OCI-LY1 (cell line): ENCODE data around the gene ZNF142.

Experiments used
- H2AFZ ChIP-seq: fragments of 200-600 bp; sonication (generic), shearing (Covaris generic); 2 replicates; pipeline ENCODE4 v1.6.0; 2014; ENCODE audit warnings: antibody characterized with exemption, mild to moderate bottlenecking, low read length
- H3F3A ChIP-seq: fragments of 200-600 bp; sonication (generic), shearing (Covaris generic); 2 replicates; pipeline ENCODE4 v1.6.0; 2014; ENCODE audit warnings: mild to moderate bottlenecking, antibody characterized with exemption, low read length, moderate library complexity; ENCODE audit not compliant: insufficient read depth
- H3K27ac ChIP-seq: fragments of 200-600 bp; sonication (generic); 2 replicates; pipeline ENCODE4 v1.5.1; 2014; ENCODE audit warnings: low read length, mixed run types, mild to moderate bottlenecking, low read depth; ENCODE audit not compliant: poor library complexity, severe bottlenecking
- H3K27me3 ChIP-seq: fragments of 200-600 bp; sonication (generic); 2 replicates; pipeline ENCODE4 v1.6.0; 2014; ENCODE audit warnings: antibody characterized with exemption, mild to moderate bottlenecking, low read length, moderate library complexity; ENCODE audit not compliant: insufficient read depth
- H3K36me3 ChIP-seq: fragments of 200-600 bp; sonication (generic); 2 replicates; pipeline ENCODE4 v1.6.1; 2014; ENCODE audit warnings: mild to moderate bottlenecking, antibody characterized with exemption, low read length, moderate library complexity, mixed read lengths; ENCODE audit not compliant: insufficient read depth
- H3K4me1 ChIP-seq: fragments of 200-600 bp; sonication (generic); 2 replicates; pipeline ENCODE4 v1.5.1; 2014; ENCODE audit warnings: mild to moderate bottlenecking, low read length, moderate library complexity; ENCODE audit not compliant: insufficient read depth, severe bottlenecking
- H3K4me2 ChIP-seq: fragments of 200-600 bp; sonication (generic), shearing (Covaris generic); 2 replicates; pipeline ENCODE4 v1.6.1; 2014; ENCODE audit warnings: low read length
- H3K4me3 ChIP-seq: fragments of 200-600 bp; sonication (generic); 2 replicates; pipeline ENCODE4 v1.5.1; 2014; ENCODE audit warnings: low read length, low read depth, mild to moderate bottlenecking, mixed read lengths; ENCODE audit not compliant: poor library complexity, severe bottlenecking
- H3K79me2 ChIP-seq: fragments of 200-600 bp; shearing (Covaris generic); 2 replicates; pipeline ENCODE4 v1.6.1; 2016; ENCODE audit warnings: mixed run types, low read length, mixed read lengths; ENCODE audit not compliant: insufficient read depth
- H3K9ac ChIP-seq: fragments of 200-600 bp; sonication (generic), shearing (Covaris generic); 2 replicates; pipeline ENCODE4 v1.6.1; 2014; ENCODE audit warnings: mild to moderate bottlenecking, low read length, mixed read lengths
- H3K9me2 ChIP-seq: fragments of 200-600 bp; sonication (generic), shearing (Covaris generic); 2 replicates; pipeline ENCODE4 v1.6.1; 2014; ENCODE audit warnings: low read depth, mild to moderate bottlenecking, low read length, mixed read lengths
- H3K9me3 ChIP-seq: fragments of 200-600 bp; shearing (Covaris generic); 2 replicates; pipeline ENCODE4 v1.6.1; 2014; ENCODE audit warnings: low read length, mixed read lengths
- H4K20me1 ChIP-seq: fragments of 200-600 bp; sonication (generic), shearing (Covaris generic); 2 replicates; pipeline ENCODE4 v1.6.0; 2016; ENCODE audit warnings: mild to moderate bottlenecking, low read length; ENCODE audit not compliant: insufficient read depth
- EZH2 ChIP-seq: fragments of 200-600 bp; sonication (generic), shearing (Covaris generic); IDR thresholded peaks from 2 replicates; pipeline ENCODE4 v1.8.0; 2017; ENCODE audit warnings: borderline replicate concordance, mixed run types, mild to moderate bottlenecking, antibody characterized with exemption, low read length, moderate library complexity, mixed read lengths
- TF ChIP-seq, protein P1 (sequence below): fragments of 200-600 bp; sonication (generic), shearing (Covaris generic); IDR thresholded peaks from 2 replicates; pipeline ENCODE4 v1.5.1; 2017; ENCODE audit warnings: mild to moderate bottlenecking, antibody characterized with exemption, low read length, moderate library complexity, mixed read lengths

The ZNF142 gene

GRCh38 chr2:218623366-218623705 is 36.1 kb downstream of the ZNF142 start:
- Histone ChIP-seq H3K9me3 (no peaks in the 10 kb centered on the region), H3K9me2 (no peaks in the 10 kb centered on the region), H3K36me3 (no peaks in the 10 kb centered on the region), H4K20me1 (no peaks in the 10 kb centered on the region), H3F3A (no peaks in the 10 kb centered on the region), H3K4me2 (no peak overlapping the region), H3K27ac (no peak overlapping the region), H3K27me3 (no peaks in the 10 kb centered on the region; the same call in 1 of the 2 replicates), H2AFZ (no peak overlapping the region), H3K4me3 (no peak overlapping the region), H3K9ac (no peak overlapping the region), H3K79me2 (no peaks in the 10 kb centered on the region), H3K4me1 (no peaks in the 10 kb centered on the region)
- no peak for TF ChIP-seq EZH2
- TF ChIP-seq, protein P1, sequence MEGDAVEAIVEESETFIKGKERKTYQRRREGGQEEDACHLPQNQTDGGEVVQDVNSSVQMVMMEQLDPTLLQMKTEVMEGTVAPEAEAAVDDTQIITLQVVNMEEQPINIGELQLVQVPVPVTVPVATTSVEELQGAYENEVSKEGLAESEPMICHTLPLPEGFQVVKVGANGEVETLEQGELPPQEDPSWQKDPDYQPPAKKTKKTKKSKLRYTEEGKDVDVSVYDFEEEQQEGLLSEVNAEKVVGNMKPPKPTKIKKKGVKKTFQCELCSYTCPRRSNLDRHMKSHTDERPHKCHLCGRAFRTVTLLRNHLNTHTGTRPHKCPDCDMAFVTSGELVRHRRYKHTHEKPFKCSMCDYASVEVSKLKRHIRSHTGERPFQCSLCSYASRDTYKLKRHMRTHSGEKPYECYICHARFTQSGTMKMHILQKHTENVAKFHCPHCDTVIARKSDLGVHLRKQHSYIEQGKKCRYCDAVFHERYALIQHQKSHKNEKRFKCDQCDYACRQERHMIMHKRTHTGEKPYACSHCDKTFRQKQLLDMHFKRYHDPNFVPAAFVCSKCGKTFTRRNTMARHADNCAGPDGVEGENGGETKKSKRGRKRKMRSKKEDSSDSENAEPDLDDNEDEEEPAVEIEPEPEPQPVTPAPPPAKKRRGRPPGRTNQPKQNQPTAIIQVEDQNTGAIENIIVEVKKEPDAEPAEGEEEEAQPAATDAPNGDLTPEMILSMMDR: no peak

DNA sequence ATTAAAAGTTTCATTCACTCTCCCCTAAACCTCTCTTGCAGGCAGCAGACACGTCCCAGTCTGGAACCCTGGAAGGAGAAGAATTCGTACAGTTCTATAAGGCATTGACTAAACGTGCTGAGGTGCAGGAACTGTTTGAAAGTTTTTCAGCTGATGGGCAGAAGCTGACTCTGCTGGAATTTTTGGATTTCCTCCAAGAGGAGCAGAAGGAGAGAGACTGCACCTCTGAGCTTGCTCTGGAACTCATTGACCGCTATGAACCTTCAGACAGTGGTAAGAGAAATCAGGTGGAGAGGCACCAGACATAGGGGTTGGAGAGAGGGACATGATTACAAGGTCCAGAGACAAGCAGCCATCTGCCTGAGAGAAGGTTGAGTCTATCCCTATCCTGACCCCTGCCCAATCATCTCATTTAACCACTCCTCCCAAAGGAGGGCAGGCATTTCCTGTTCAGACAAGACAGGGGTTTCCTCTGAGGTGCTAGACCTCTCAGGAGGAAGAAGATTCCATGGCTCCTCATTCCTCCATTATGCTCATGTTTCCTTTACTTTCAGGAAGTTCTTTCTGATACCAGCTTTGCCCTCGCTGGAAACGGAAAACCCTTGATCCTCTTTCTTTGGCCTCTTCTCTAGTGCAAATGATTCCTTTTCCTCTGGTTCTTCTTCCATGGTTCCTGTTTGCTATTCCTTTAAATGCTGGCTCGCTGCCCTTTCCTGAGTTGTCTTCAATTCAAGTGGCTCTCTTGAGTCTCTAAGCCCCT is 36.6 kb downstream of the ZNF142 start:
- Histone ChIP-seq H3K4me3 (no peak overlapping the region), H3K4me2 (no peak overlapping the region), H3K79me2 (no peaks in the 10 kb centered on the region), H3K36me3 (no peaks in the 10 kb centered on the region), H3F3A (no peaks in the 10 kb centered on the region), H4K20me1 (no peaks in the 10 kb centered on the region), H3K9me3 (no peaks in the 10 kb centered on the region), H2AFZ (no peak overlapping the region), H3K9me2 (no peaks in the 10 kb centered on the region), H3K27ac (no peak overlapping the region), H3K27me3 (no peaks in the 10 kb centered on the region; the same call in 1 of the 2 replicates), H3K9ac (no peak overlapping the region), H3K4me1 (no peaks in the 10 kb centered on the region)
- TF ChIP-seq, protein P1: no peak
- no peak for TF ChIP-seq EZH2

DNA sequence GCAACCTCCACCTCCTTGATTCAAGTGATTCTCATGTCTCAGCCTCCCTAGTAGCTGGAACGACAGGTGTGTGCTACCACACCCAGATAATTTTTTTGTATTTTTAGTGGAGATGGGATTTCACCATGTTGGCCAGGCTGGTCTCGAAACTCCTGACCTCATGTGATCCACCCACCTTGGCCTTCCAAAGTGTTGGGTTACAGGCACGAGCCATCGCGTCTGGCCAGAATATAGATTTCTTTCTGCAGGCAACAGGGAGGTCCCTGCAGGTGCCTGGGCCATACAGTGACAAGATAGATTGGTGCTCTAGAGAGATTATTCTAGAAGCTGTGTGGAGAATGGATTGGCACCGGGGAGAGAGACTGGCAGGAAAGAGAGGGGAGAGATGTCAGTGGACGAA is 38.4 kb downstream of the ZNF142 start:
- no peaks in the 10 kb centered on the region for H3K9me3 ChIP-seq
- no peaks in the 10 kb centered on the region for H3F3A ChIP-seq
- no peaks in the 10 kb centered on the region for H3K4me1 ChIP-seq
- no peaks in the 10 kb centered on the region for H3K79me2 ChIP-seq
- H3K9ac ChIP-seq: no peak overlapping the region
- H4K20me1 ChIP-seq: no peaks in the 10 kb centered on the region
- H3K36me3 ChIP-seq: no peaks in the 10 kb centered on the region
- H2AFZ ChIP-seq: no peak overlapping the region
- H3K4me3 ChIP-seq: no peak overlapping the region
- no peaks in the 10 kb centered on the region; the same call in 1 of the 2 replicates for H3K27me3 ChIP-seq
- H3K27ac ChIP-seq: no peak overlapping the region
- H3K9me2 ChIP-seq: no peaks in the 10 kb centered on the region
- H3K4me2 ChIP-seq: no peak overlapping the region
- TF ChIP-seq EZH2: no peak
